Dedifferentiated amniotic fluid mesenchymal stem cell (primary cell): ENCODE measurements around the gene CCNL2.

Experiments used
- DNase-seq: peaks from one replicate; pipeline ENCODE4 v3.0.0-alpha.2; 2016; ENCODE audit errors: extremely low spot score

Gene CCNL2

GRCh38 chr1:1342061-1342562 is 57.0 kb downstream of the CCNL2 start:
- DNase-seq, result no peak

- no peak for DNase-seq
These were observed 57.5 kb downstream of the CCNL2 start for GRCh38 chr1:1341549-1342021.

- DNase-seq, result no peak
These were observed 58.2 kb downstream of the CCNL2 start for GRCh38 chr1:1340791-1341548.

- no peak for DNase-seq
These were observed 59.0 kb downstream of the CCNL2 start for GRCh38 chr1:1340185-1340584.

- DNase-seq, result no peak
These were observed 60.9 kb downstream of the CCNL2 start for GRCh38 chr1:1338278-1338677.

- DNase-seq, result no peak
These were observed 61.4 kb downstream of the CCNL2 start for GRCh38 chr1:1337793-1338147.

- DNase-seq, result no peak
These were observed 62.0 kb downstream of the CCNL2 start for GRCh38 chr1:1336931-1337792.

GRCh38 chr1:1336446-1336845 is 62.7 kb downstream of the CCNL2 start:
- DNase-seq, result no peak

GRCh38 chr1:1335792-1336248 is 63.3 kb downstream of the CCNL2 start:
- DNase-seq, result no peak
